NCI-H2196 (cell line): ENCODE measurements around the gene PTMA.
"Not testable (repeated sequence)": the region's sequence is repeated elsewhere in the genome, so short reads cannot be mapped to it uniquely, and the experiment has no call there.

ENCODE experiments used
- DNase-seq: peaks from one replicate; lab custom pipeline; 2025; ENCODE audit not compliant: unreplicated experiment; lab: John Stamatoyannopoulos, UW

The PTMA gene

GRCh38 chr2:231749016-231749415 is 40.7 kb downstream of the PTMA start:
- DNase-seq = not testable (repeated sequence)

DNA sequence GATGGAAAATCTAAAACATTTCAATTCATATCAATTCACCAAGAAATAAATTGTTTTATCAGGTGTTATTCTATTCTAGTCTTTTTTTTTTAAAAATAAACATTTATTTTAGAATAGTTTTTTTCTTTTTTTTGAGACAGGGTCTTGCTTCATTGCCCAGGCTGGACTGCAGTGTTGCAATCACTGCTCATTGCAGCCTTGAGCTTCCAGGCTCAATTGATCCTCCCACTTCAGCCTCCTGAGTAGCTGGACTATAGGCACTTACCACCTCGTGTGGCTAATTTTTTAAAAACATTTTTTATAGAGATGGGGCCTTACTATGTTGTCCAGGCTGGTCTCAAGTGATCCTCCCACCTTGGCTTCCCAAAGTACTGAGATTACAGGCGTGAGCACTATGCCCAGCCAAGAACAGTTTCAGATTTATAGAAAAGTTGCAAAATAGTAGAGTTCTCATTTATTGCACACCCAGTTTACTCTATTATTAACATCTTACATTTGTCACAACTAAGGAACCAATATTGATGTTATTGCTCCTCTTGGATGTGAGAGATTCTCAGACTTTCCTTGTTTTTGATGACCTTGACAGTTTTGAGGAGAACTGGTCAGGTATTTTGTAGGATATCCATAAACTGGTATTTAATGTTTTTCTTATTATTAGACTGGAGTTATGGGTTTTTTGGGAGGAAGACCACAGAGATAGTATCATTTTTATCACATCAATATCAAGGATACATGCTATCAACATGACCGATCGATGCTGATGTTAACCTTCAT is 42.9 kb downstream of the PTMA start:
- DNase-seq = no peak

DNA sequence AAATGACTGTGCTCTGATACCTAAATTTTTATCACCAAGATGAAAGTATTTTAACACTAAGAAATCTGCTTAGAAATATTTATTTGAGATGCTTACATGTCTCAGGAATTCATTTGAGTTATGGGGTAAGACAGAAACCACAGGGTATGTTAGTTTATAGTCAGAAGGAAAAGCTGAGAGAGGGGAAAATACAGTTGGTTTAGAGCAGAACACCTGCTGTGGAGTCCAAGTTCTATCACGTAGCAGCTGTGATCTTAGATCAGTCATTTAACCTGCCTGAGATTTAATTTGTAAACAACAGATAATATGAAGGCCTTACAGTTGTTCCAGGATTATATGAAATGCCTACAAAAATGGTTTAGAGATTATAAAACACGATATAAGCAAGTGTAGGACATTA is 43.7 kb downstream of the PTMA start:
- DNase-seq = no peak

DNA sequence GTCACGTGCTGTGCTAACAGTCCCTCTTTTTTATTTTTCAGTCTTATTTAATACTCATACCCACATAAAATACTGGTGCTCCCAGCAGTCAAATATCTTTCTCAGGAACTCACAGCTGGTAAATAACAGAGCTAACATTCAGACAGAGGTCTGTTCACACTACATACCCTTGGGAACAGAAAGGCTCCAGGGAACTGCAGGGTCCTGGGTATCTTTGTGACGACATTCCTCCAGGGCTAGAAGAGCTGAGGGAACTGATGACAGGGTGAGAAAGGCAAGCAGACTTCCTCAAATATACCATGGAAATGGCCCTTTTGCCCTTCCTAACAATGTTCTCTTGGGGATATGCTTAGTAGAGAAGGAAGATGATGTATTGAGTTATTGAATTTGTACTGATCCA is 53.4 kb downstream of the PTMA start:
- no peak for DNase-seq
